ENCODE results near the gene RPL14. TPM values are rescaled to one million over a fixed set of nuclear protein-coding genes. Genes with fewer than 3 reads are reported as not detected.
A peak's percentile ranks its signal among the peaks of the same experiment; 100 is the strongest.
"Not testable (repeated sequence)": the region's sequence is repeated elsewhere in the genome, so short reads cannot be mapped to it uniquely, and the experiment has no call there.

The RPL14 gene
- polyA plus RNA-seq, 3 donors, result 1,639 to 1,832 (median 1,792) TPM

DNA sequence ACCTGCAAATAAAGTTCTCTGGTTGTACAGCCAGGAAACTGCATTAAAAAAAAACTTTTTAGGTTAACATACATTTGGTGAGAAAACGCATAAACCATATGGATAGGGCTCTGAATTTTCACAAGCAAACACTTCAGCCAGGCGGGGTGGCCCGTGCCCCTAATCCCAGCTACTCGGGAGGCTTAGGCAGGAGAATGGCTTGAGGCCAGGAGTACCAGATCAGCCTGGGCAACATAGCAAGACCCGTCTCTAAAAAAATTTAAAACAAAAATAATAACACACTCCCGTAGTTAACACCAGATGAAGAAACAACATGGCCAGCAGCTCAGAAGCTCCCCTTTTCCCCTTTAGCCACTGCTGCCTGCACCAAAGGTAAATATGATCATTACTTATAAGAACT is 3.2 kb upstream of the RPL14 start:
- no peak for DNase-seq (ENCODE audit: extremely low read depth in 1 of 11, low read depth in 9 of 11, low spot score in 4 of 11)

DNA sequence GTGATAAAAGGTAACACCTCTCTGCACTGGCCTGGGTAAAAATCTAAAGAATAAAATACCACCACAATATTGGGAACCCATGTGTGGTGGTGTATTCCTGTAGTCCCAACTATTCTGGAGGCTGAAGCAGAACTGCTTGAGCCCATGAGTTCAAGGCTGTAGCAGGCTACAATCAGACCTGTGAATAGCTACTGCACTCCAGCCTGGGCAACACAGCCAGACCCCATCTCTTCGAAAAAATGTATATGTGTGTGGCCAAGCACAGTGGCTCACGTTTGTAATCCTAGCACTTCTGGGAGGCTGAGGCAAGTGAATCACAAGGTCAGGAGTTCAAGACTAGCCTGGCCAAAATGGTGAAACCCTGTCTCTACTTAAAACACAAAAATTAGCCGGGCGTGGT is 1.8 kb upstream of the RPL14 start:
- no peak for DNase-seq (ENCODE audit: extremely low read depth in 1 of 11, low read depth in 9 of 11, low spot score in 4 of 11)

DNA sequence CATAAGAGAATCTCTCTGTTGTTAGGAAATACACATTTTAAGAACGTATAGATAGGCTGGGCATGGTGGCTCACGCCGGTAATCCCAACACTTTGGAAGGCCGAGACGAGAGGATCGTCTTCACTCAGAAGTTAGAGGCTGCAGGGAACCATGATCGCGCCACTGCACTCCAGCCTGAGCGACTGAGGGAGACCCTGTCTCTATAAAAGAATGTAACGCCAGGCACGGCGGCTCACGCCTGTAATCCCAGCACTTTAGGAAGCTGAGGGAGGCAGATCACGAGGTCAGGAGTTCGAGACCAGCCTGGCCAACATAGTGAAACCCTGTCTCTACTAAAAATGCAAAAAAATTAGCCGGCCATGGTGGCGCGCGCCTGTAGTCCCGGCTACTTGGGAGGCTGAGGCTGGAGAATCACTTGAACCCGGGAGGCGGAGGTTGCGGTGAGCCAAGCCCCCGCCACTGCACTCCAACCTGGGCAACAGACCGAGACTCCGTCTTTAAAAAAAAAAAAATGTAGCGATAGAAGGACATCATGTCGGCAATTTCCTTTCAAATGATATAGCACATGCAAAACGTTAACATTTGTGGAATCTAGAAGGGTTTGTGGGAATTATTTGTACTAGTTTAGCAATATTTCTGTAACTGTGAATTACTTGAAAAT is 730 bp upstream of the RPL14 start:
- peak in 1 of 11 donors; percentile 9 for DNase-seq (ENCODE audit: extremely low read depth in 1 of 11, low read depth in 9 of 11, low spot score in 4 of 11)

DNA sequence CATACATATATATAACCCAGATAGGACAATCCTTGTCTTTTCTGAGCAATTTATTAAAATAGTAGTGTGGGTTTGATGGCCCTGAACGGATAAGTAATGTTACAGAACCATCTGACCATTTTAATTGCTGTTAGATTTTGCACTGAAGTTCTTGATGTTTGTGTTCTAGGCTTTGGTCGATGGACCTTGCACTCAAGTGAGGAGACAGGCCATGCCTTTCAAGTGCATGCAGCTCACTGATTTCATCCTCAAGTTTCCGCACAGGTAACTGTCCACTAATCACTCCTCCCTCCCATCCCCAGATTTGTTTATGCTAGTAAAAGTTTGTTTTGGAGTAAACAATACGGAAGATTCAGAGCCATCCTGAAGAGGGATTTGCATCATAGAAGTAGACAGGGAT is 1.3 kb downstream of the RPL14 start:
- DNase-seq (ENCODE audit: extremely low read depth in 1 of 11, low read depth in 9 of 11, low spot score in 4 of 11), result no peak

DNA sequence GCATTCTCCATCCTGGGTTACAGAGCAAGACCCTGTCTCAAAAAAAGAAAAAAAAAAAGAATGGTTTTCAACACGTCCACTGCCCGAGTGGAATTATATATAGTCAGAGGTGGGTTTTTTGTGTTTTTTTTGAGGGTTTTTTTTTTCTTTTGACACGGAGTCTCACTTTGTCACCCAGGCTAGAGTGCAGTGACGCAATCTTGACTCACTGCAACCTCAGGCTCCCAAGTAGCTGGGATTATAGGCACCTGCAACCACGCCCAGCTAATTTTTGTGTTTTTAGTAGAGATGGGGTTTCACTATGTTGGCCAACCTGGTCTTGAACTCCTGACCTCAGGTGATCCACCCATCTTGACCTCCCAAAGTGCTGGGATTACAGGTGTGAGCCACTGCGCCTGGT is 3.3 kb downstream of the RPL14 start:
- not testable (repeated sequence) for DNase-seq (ENCODE audit: extremely low read depth in 1 of 11, low read depth in 9 of 11, low spot score in 4 of 11)

DNA sequence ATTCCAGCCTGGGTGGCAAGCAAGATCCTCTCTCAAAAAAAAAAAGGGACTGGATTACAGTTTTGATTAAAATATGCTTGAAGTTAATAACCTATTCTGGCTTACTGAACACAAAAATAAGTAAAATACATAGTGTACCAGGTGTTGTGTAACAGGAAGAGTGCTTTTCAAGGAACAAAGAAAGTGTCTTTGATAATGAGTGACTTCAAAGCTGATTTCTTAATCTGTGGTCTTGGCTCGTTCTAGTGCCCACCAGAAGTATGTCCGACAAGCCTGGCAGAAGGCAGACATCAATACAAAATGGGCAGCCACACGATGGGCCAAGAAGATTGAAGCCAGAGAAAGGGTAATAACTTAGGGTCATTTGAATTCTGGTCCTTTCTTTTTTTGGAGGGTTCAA is 4.0 kb downstream of the RPL14 start:
- DNase-seq (ENCODE audit: extremely low read depth in 1 of 11, low read depth in 9 of 11, low spot score in 4 of 11), result no peak

DNA sequence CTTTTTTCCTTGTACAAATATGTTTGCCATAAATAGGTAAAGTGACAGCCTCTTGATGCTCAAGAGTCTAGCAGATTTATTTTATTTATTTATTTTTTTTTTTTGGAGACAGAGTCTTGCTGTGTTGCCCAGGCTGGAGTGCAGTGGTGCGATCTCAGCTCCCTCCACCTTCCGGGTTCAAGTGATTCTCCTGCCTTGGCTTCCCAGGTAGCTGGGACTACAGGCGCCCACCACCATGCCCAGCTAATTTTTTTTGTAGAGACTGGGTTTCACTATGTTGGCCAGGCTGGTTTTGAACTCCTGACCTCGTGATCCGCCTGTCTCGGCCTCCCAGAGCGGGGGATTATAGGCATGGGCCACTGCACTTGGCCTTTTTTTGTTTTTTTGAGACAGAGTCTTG is 5.7 kb downstream of the RPL14 start:
- DNase-seq (ENCODE audit: extremely low read depth in 1 of 11, low read depth in 9 of 11, low spot score in 4 of 11), result not testable (repeated sequence)

DNA sequence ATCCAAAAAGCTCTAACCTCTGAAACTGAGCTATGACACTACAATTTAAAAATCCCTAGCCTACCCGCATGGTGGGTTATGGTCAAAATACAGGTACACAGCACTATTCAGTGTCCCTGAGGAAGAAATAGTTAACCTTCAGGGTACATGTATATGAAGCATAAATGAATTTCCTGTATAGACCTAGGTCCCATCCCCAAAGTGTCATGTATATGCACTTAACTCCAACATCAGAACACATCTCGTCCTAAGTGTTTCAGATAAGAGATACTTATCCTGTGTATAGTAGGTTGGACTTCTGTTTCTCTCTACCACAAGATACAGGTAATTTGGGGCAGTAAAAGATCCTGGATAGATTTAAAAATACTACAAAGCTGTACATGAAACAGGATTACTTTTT is 6.4 kb downstream of the RPL14 start:
- no peak for DNase-seq (ENCODE audit: extremely low read depth in 1 of 11, low read depth in 9 of 11, low spot score in 4 of 11)

DNA sequence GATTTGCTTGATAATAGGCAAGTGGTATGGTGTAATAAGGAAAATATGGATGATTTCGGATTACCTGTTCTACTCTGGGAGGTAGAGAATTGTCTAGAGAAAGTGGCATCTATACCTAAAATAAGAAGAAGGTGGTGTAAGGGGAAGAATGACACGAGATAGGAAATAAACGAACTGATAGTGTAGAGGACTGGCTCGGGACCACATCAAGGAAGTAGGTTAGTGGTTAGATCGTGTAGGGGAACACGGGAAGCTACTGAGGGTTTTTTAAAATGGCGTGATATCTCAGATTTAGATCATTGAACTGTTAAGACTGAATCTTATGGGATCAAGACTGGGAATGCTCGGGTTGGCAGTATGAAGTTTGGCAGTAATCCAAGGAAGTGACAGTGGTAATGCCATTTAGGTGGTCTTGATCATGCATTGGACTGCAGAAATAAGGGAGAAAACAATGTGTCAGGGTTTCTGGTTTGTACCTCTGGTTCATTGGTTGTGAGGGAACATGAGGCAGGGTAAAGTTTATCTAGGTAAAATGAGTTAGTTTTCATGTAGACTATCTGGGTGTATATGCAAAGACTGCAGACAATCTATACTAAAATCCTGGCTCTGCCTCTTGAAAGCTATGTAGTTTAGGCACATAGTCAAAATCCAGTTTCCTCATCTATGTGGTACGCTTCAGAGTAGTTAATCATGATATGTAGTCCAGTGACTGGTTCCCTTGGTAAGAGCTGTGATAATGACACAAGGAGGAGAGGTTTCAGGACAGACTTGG is 7.4 kb downstream of the RPL14 start:
- no peak for DNase-seq (ENCODE audit: extremely low read depth in 1 of 11, low read depth in 9 of 11, low spot score in 4 of 11)

DNA sequence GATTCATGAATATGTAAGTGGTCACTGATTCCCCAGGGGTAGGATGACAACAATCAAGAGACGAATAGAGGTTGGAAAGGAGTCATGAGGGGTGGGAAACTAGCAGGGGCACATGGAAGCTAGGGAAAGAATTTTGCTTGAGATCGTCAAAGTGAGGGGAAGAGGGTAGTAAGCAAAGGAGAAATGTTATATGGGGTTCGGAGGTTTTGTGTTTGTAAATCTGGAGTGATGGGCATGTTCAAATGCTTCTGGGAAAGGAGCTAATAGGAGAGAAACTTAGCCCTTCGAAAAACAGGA is 7.9 kb downstream of the RPL14 start:
- DNase-seq (ENCODE audit: extremely low read depth in 1 of 11, low read depth in 9 of 11, low spot score in 4 of 11), result no peak

DNA sequence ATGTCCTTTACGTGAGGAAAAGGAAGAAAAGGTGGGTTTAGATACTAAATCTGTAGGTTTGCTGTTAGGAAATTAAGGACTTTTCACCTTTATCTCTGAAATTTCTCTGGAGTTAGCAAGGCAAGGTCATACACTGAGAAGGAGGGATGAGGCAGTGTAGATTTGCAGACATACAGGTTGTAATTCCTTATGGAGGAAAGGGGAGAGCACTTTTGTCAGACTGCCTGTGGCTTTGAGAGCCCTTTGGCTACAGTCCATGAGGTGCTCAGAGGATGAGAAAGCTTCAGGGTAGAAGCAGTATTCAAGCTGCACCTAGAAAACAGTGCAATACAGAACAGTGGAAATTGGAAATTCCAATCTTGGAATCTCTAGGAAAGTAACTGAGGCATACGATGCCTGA is 8.3 kb downstream of the RPL14 start:
- no peak for DNase-seq (ENCODE audit: extremely low read depth in 1 of 11, low read depth in 9 of 11, low spot score in 4 of 11)

DNA sequence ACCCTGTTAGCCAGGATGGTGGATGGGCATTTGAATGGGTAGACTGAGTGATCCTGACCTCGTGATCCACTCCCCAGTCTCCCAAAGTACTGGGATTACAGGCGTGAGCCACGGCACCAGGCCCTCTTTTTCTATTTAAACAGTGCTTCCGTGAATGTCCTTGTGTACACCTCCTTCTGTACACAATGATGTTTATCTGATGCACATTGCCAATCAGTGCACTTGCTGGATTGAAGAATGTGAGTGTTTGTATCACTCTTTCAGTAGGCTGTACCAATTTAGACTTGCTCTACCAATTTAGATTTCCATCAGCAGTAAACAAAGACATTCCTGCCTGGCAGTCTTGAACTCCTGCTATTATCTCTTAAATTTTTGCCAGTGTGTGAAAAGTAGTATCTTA is 10.9 kb downstream of the RPL14 start:
- no peak for DNase-seq (ENCODE audit: extremely low read depth in 1 of 11, low read depth in 9 of 11, low spot score in 4 of 11)

DNA sequence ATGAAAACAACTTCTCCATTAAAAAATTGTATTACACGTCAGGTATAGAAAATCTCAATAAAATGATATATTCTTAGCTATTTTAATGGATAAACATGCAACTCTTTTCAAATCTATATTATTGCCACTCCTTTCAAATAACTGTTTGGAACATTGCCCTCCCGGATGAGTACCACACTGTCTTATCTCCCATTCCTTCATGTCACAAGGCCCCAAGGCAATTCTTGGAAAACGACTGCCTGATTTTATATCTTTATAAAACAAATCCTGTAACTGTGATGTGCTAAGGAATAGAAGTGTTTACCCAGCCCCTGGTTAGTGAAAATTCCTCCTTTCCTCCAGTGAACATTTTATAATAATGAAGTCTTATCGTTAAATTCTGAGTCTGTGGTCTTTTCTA is 13.6 kb downstream of the RPL14 start:
- DNase-seq (ENCODE audit: extremely low read depth in 1 of 11, low read depth in 9 of 11, low spot score in 4 of 11), result no peak

DNA sequence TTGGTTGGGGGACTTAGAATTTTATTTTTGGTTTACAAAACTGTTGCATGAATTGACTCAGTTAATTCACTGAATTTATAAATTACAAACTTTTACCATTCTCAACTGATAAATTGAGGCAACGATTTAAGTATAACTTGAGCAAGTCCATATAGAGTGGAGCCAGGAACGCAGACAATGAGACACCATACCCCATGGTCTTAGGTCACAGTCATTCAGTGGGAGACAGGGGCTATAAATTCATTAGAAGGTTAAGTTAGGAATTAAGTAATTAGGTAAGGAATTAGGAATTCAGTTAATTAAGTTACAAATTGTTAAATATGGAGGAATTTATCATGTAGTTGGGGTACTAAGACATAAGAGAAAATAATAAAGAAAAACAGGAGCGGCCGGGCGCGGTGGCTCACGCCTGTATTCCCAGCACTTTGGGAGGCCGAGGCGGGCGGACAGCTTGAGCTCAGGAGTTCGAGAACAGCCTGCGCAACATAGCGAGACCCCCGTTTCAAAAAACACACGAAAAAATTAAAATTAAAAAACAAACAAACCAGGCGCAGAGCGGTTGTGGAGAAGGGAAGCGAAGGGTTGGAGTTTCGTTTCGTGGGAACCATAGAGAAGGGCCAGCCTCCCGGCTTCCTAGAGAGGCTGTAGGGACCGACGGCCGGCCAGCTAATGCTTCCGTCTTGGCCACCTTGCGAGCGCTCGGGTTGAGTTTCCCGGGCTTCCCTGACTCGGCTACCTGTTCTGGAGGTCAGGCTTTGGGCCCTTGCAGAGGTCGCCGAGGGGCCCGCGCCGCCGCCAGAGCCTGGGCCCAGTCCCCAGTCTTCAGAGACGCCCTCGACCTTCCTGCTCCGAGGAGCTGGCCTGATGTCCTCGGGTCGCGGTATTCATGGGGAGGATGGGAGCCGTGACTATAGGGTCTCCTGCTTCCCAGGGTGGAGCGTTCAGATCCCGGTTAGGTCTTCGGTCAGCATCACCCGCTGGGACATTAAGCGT is 19.6 kb downstream of the RPL14 start, which contains the start of gene ZNF619:
Gene ZNF619, plus strand, starts transcription at position 645 of the 993 bp plus-strand sequence. CDS start 858 bp downstream, outside the sequence.
- peak in 9 of 11 donors; percentile 44 to 69 (median 63) for DNase-seq (ENCODE audit: extremely low read depth in 1 of 11, low read depth in 9 of 11, low spot score in 4 of 11)

DNA sequence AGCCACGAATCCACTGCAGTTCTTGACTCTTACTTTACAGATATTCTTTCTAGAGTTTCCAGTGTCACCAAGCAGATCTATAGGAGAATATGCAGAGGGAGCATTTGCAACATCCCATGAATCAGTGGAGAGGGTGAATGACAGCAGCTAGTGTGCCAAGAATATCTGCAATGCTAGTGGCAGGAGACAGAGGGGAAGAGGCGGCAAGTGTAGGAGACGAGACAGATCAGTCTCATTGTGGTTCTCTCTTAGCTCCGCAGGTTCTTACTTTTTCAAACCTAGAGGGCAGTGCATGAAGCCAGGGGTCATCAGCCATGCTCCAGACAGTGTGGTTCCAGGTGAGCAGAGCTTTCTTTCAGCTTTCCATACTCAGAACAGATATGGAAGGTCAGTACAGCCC is 20.5 kb downstream of the RPL14 start:
- no peak for DNase-seq (ENCODE audit: extremely low read depth in 1 of 11, low read depth in 9 of 11, low spot score in 4 of 11)

DNA sequence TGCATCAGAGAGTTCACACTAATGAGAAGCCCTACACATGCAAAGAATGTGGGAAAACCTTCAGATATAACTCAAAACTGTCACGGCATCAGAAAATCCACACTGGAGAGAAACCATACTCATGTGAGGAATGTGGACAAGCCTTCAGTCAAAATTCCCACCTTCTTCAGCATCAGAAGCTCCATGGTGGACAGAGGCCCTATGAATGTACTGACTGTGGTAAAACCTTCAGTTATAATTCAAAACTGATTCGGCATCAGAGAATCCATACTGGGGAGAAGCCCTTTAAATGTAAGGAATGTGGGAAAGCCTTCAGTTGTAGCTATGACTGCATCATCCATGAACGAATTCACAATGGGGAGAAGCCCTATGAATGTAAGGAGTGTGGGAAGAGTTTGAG is 30.0 kb downstream of the RPL14 start:
- no peak for DNase-seq (ENCODE audit: extremely low read depth in 1 of 11, low read depth in 9 of 11, low spot score in 4 of 11)

DNA sequence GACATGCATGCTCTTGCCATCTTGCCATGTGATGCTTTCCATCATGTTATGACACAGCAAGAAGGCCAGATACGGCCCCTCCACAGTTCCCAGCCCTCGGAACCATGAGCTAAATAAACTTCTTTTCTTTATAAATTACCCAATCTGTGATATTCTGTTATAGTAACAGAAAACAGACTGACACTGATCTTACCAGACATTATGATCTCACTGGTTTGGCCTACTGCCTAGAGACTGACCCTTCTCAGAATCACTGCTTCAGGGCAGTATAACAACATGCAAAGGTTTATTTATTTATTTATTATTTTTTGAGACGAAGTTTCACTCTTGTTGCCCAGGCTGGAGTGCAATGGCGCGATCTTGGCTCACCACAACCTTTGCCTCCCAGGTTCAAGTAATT is 33.8 kb downstream of the RPL14 start:
- DNase-seq (ENCODE audit: extremely low read depth in 1 of 11, low read depth in 9 of 11, low spot score in 4 of 11), result no peak

DNA sequence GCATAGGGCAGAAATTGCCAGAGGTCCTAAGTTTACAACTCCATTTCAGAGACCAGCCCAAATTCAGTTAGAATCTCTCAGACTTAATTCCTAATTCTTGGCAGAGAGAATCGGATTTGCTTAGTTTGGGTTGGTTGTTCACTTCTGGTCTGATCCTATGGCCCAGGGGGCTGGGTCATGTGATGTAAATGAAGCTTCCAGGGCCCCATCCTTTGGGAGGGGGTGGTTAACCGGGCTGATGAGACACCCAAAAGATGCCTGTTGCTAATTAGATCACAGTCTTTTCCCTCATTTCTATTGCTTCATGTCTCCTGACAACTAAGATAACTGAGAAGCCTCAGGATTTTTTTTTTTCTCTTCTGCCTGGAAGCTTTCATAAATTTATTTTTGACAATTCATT is 37.6 kb downstream of the RPL14 start:
- no peak for DNase-seq (ENCODE audit: extremely low read depth in 1 of 11, low read depth in 9 of 11, low spot score in 4 of 11)

DNA sequence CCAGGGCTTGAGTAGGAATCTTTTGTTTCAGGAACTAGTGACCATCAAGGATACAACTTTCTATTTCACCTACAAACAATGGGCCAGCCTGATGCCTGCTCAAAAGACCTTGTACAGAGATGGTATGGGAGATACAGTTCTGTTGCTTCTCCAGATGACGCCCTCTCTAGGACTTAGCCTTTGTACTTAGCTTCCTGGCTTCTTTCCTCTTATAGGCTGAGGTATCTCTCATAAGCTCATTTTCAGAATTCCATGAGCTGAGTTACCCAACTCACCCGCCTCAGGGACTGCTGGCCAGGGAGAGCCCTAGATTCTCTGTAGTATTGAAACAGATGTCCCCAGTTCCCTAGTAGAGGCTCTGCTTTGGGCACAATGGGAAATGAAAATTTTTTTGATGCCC is 40.1 kb downstream of the RPL14 start:
- DNase-seq (ENCODE audit: extremely low read depth in 1 of 11, low read depth in 9 of 11, low spot score in 4 of 11), result no peak

DNA sequence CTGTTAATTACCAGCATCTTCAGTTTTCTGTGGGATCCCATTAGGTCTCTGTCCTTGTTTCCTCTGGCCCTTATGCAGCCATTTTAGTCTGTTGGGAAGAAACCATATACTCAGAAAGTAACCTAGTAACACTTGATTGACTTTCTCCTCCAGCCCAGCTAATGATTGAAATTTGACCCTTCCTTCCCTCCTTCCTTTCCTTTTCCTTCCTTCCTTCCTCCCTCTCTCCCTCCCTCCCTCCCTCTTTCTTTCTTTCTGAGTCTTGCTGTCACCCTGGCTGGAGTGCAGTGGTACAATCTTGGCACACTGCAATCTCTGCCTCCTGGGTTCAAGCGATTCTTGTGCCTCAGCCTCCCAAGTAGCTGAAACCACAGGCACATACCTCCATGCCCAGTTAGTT is 42.8 kb downstream of the RPL14 start:
- no peak for DNase-seq (ENCODE audit: extremely low read depth in 1 of 11, low read depth in 9 of 11, low spot score in 4 of 11)

All from renal cortex interstitium (tissue), 11 donors.